SK-N-SH treated with all-trans-retinoic acid at 6 μM for 48 hours (cell line): ENCODE data around the gene KRR1.
A peak's percentile ranks its signal among the peaks of the same experiment; 100 is the strongest.

Experiments used
- ATAC-seq: fragments of 200-7000 bp; cut with Tn5 transposase; 3 replicates; pipeline ENCODE4 v1.9.1; 2020; ENCODE audit warnings: mild to moderate bottlenecking, moderate library complexity
- ARNTL ChIP-seq: fragments of 450-650 bp; formaldehyde crosslinking; IDR thresholded peaks from 2 replicates; pipeline ENCODE4 v1.5.0; 2020; ENCODE audit warnings: low read depth, mild to moderate bottlenecking, moderate library complexity, borderline replicate concordance
- BACH2 ChIP-seq: fragments of 250-450 bp; sonication (Bioruptor Pico); IDR thresholded peaks from 2 replicates; pipeline ENCODE4 v1.9.0; 2021; ENCODE audit warnings: mild to moderate bottlenecking, borderline replicate concordance
- CREB5 ChIP-seq: fragments of 250-450 bp; sonication (Bioruptor Pico); IDR thresholded peaks from 2 replicates; pipeline ENCODE4 v1.5.1; 2020; ENCODE audit warnings: low read depth, mild to moderate bottlenecking, moderate library complexity
- CSDC2 ChIP-seq: fragments of 250-450 bp; sonication (Bioruptor Pico); IDR thresholded peaks from 2 replicates; pipeline ENCODE4 v1.5.0; 2020; ENCODE audit warnings: mild to moderate bottlenecking, moderate library complexity
- CSRNP3 ChIP-seq: fragments of 250-450 bp; sonication (Bioruptor Pico); IDR thresholded peaks from 2 replicates; pipeline ENCODE4 v1.5.1; 2021; ENCODE audit warnings: mild to moderate bottlenecking, moderate library complexity
- ESRRG ChIP-seq: fragments of 250-450 bp; sonication (Bioruptor Pico); IDR thresholded peaks from 2 replicates; pipeline ENCODE4 v1.6.1; 2021; ENCODE audit warnings: mild to moderate bottlenecking
- ISL1 ChIP-seq: fragments of 250-450 bp; sonication (Bioruptor Pico); IDR thresholded peaks from 2 replicates; pipeline ENCODE4 v2.1.2; 2022; ENCODE audit warnings: mild to moderate bottlenecking, moderate library complexity
- OSR1 ChIP-seq: fragments of 250-450 bp; sonication (Bioruptor Pico); IDR thresholded peaks from 2 replicates; pipeline ENCODE4 v1.8.0; 2022; ENCODE audit warnings: moderate library complexity, mild to moderate bottlenecking, inconsistent platforms
- POU6F1 ChIP-seq: fragments of 250-450 bp; sonication (Bioruptor Pico); IDR thresholded peaks from 2 replicates; pipeline ENCODE4 v1.8.0; 2021; ENCODE audit warnings: low read depth, mild to moderate bottlenecking, moderate library complexity, borderline replicate concordance
- PPARA ChIP-seq: fragments of 250-450 bp; sonication (Bioruptor Pico); IDR thresholded peaks from 2 replicates; pipeline ENCODE4 v1.5.0; 2020; ENCODE audit warnings: mild to moderate bottlenecking, borderline replicate concordance
- RARB ChIP-seq: fragments of 250-450 bp; sonication (Bioruptor Pico); IDR thresholded peaks from 2 replicates; pipeline ENCODE4 v1.8.0; 2021; ENCODE audit warnings: mild to moderate bottlenecking, moderate library complexity
- SNAI2 ChIP-seq: fragments of 250-450 bp; sonication (Bioruptor Pico); IDR thresholded peaks from 2 replicates; pipeline ENCODE4 v1.5.0; 2020; ENCODE audit warnings: mild to moderate bottlenecking, moderate library complexity
- TCF4 ChIP-seq: fragments of 250-450 bp; sonication (Bioruptor Pico); IDR thresholded peaks from 2 replicates; pipeline ENCODE4 v1.8.0; 2021; ENCODE audit warnings: mild to moderate bottlenecking, moderate library complexity, borderline replicate concordance
- TOX ChIP-seq: fragments of 250-450 bp; sonication (Bioruptor Pico); IDR thresholded peaks from 2 replicates; pipeline ENCODE4 v1.8.0; 2021; ENCODE audit warnings: mild to moderate bottlenecking, moderate library complexity, borderline replicate concordance
- TSHZ2 ChIP-seq: fragments of 250-450 bp; sonication (Bioruptor Pico); IDR thresholded peaks from 2 replicates; pipeline ENCODE4 v1.5.0; 2020; ENCODE audit warnings: mild to moderate bottlenecking, moderate library complexity
- ZFP3 ChIP-seq: fragments of 250-450 bp; sonication (Bioruptor Pico); IDR thresholded peaks from 2 replicates; pipeline ENCODE4 v1.5.0; 2020; ENCODE audit warnings: mild to moderate bottlenecking, moderate library complexity
- ZNF565 ChIP-seq: fragments of 450-650 bp; formaldehyde crosslinking; conservative IDR thresholded peaks from 2 replicates; pipeline ENCODE4 v1.5.0; 2020; ENCODE audit warnings: low read depth, mild to moderate bottlenecking, moderate library complexity
- ZNF70 ChIP-seq: fragments of 450-650 bp; formaldehyde crosslinking; IDR thresholded peaks from 2 replicates; pipeline ENCODE4 v1.5.0; 2020; ENCODE audit warnings: mild to moderate bottlenecking, moderate library complexity
- ZNF8 ChIP-seq: fragments of 450-650 bp; formaldehyde crosslinking; IDR thresholded peaks from 2 replicates; pipeline ENCODE4 v1.5.0; 2020; ENCODE audit warnings: mild to moderate bottlenecking, moderate library complexity

Gene KRR1

GRCh38 chr12:75480469-75480949, 30.9 kb downstream of the KRR1 start, which contains the start of gene GLIPR1:
GLIPR1 (plus strand) TSS chr12:75480755; CDS start chr12:75480881, 126 bp downstream.
- TF ChIP-seq PPARA (CRISPR knock-in tag), result no peak
- no peak for TF ChIP-seq TOX (CRISPR knock-in tag)
- TF ChIP-seq TSHZ2, result no peak
- TF ChIP-seq OSR1 (CRISPR knock-in tag), result no peak
- TF ChIP-seq ARNTL, result no peak
- no peak for TF ChIP-seq POU6F1 (CRISPR knock-in tag)
- peak; percentile 93 for ATAC-seq

- peak; percentile 47 for ATAC-seq
- TF ChIP-seq ZNF70 (CRISPR knock-in tag), result no peak
- TF ChIP-seq BACH2 (CRISPR knock-in tag), result no peak
- TF ChIP-seq CSDC2 (CRISPR knock-in tag), result no peak
- no peak for TF ChIP-seq ZNF8 (CRISPR knock-in tag)
- TF ChIP-seq ESRRG (CRISPR knock-in tag), result no peak
- no peak for TF ChIP-seq CSRNP3 (CRISPR knock-in tag)
- no peak for TF ChIP-seq CREB5 (CRISPR knock-in tag)
- no peak for TF ChIP-seq OSR1 (CRISPR knock-in tag)
- TF ChIP-seq SNAI2 (CRISPR knock-in tag), result no peak
- no peak for TF ChIP-seq ISL1 (CRISPR knock-in tag)
- no peak for TF ChIP-seq RARB (CRISPR knock-in tag)
- TF ChIP-seq ZFP3 (CRISPR knock-in tag), result no peak
- no peak for TF ChIP-seq TSHZ2
- no peak for TF ChIP-seq POU6F1 (CRISPR knock-in tag)
- TF ChIP-seq ZNF565 (CRISPR knock-in tag), result no peak
- TF ChIP-seq ARNTL, result no peak
- TF ChIP-seq TCF4, result no peak
These were observed 31.4 kb downstream of the KRR1 start for GRCh38 chr12:75479963-75480461.
